Activated CD8-positive, alpha-beta memory T cell treated with anti-CD3 and anti-CD28 coated beads, Interleukin-2, amount 10 ng/mL, durations not matched to agents 7 days and 5 days (primary cell): ENCODE data around the gene ADAM22. TPM values are rescaled to one million over a fixed set of nuclear protein-coding genes. Genes with fewer than 3 reads are reported as not detected.
"Not testable (repeated sequence)": the region's sequence is repeated elsewhere in the genome, so short reads cannot be mapped to it uniquely, and the experiment has no call there.

Experiments
- ATAC-seq: fragments of 150-1000 bp; cut with Tn5 transposase; one replicate; pipeline ENCODE4 v1.10.0; 2021; ENCODE audit warnings: moderate library complexity
- CTCF ChIA-PET: fragments of 350-600 bp; sonication (Branson Sonifier 250); formaldehyde crosslinking; loops from one replicate; lab custom pipeline; 2021; ENCODE audit warnings: antibody characterized with exemption; lab: Charles Lee
- DNase-seq: peaks from one replicate; pipeline ENCODE4 v3.0.0-alpha.2; 2020
- H3K27ac Mint-ChIP-seq: one replicate; pipeline ENCODE4 v1.8.0; 2021; ENCODE audit warnings: mild to moderate bottlenecking, mixed read lengths
- H3K27me3 Mint-ChIP-seq: one replicate; pipeline ENCODE4 v1.8.0; 2021; ENCODE audit warnings: mixed read lengths
- H3K36me3 Mint-ChIP-seq: one replicate; pipeline ENCODE4 v1.8.0; 2021; ENCODE audit warnings: mild to moderate bottlenecking, mixed read lengths
- H3K4me1 Mint-ChIP-seq: one replicate; pipeline ENCODE4 v1.8.0; 2021; ENCODE audit warnings: mixed read lengths
- H3K4me3 Mint-ChIP-seq: one replicate; pipeline ENCODE4 v1.8.0; 2021; ENCODE audit warnings: mild to moderate bottlenecking, moderate library complexity, mixed read lengths
- H3K9me3 Mint-ChIP-seq: one replicate; pipeline ENCODE4 v1.8.0; 2022; ENCODE audit warnings: low read depth, mixed read lengths
- total RNA-seq, 2 experiments: library from RNA; stranded (reverse); gene quantifications; one replicate each; pipeline ENCODE4 v1.2.3, GENCODE V29; 2021

ADAM22 gene
- total RNA-seq, 2 experiments from 2014 or later, result 5.2 to 5.8 TPM

DNA sequence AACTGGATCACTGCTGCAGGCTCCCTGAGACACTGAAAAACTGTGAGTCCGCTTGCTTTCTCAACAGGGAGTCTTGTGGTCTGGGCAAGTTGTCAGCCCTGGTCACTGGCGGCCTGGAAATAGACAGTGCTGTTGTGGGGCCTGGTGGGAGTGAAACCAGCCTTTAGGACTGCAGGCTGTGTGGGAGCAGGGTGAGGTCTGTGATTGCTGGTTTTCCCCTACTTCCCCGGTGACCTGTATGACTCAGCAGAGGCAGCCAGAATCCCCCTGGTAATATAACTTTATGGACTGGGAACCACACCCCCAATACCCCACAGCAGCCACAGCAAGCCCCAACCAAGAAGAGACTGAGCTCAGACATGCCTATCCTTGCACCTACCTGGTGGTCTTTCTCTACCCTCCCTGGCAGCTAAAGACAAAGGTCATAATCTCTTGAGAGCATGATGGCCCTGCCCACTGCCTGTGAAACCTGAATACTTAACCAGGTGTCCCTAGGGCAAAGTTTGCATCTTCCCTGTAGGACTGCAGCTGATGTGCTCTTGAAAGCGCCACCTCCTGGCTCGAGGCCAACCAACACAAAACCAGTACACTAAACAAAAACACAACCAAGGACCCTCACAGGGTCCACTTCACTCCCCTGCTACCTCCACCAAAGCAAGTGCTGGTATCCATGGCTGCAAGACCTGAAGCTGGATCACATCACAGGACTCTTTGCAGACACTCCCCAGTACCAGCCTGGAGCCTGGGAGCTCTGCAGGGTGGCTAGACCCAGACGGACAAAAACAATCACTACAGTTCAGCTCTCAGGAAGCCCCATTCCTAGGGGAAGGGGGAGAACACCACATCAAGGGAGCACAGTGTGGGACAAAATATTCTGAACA, 7.2 kb upstream of the ADAM22 start:
- H3K4me1 Mint-ChIP-seq, result peaks cover 9% of the 10 kb centered on the region
- H3K36me3 Mint-ChIP-seq, result no peaks in the 10 kb centered on the region
- H3K27me3 Mint-ChIP-seq, result peaks cover 14% of the 10 kb centered on the region
- ATAC-seq (peak; percentile 42), DNase-seq (peak; percentile 46)
- CTCF ChIA-PET, result interaction anchor here (0.8 to 1.5 kb wide), 2 partner anchors 15 to 35 kb away, joined by 3 to 4 read pairs; no protein-coding TSS in a partner anchor
- no peak overlapping the region for H3K4me3 Mint-ChIP-seq
- no peak overlapping the region for H3K27ac Mint-ChIP-seq
- no peaks in the 10 kb centered on the region for H3K9me3 Mint-ChIP-seq

DNA sequence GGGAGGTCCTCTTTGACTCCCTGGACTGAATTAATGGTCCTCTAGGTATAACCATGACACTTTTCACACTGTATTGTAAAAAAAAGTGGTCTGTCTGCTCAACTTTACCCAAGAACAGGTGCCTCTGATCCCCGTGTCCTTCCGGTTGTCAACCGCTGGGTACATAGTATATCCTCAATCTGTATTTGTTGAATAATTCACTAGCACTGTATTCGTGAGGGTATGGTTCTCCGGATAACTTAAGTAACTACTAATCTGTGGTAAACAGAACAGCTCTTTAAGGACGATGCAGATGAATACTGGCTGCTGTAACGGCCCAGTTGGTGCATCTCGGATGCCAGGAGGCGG, 472 bp upstream of the ADAM22 start:
- CTCF ChIA-PET, result interaction anchor here (0.7 to 2.3 kb wide), 4 partner anchors 10 to 344 kb away, joined by 3 to 10 read pairs (median 4); no protein-coding TSS in a partner anchor
- no peak for DNase-seq
- Mint-ChIP-seq H3K27me3 (peaks cover 14% of the 10 kb centered on the region), H3K9me3 (no peaks in the 10 kb centered on the region), H3K36me3 (peaks cover 3% of the 10 kb centered on the region), H3K4me1 (peaks cover 14% of the 10 kb centered on the region), H3K27ac (peak overlapping the region; percentile 74), H3K4me3 (peak overlapping the region; percentile 83)
- ATAC-seq, result no peak

DNA sequence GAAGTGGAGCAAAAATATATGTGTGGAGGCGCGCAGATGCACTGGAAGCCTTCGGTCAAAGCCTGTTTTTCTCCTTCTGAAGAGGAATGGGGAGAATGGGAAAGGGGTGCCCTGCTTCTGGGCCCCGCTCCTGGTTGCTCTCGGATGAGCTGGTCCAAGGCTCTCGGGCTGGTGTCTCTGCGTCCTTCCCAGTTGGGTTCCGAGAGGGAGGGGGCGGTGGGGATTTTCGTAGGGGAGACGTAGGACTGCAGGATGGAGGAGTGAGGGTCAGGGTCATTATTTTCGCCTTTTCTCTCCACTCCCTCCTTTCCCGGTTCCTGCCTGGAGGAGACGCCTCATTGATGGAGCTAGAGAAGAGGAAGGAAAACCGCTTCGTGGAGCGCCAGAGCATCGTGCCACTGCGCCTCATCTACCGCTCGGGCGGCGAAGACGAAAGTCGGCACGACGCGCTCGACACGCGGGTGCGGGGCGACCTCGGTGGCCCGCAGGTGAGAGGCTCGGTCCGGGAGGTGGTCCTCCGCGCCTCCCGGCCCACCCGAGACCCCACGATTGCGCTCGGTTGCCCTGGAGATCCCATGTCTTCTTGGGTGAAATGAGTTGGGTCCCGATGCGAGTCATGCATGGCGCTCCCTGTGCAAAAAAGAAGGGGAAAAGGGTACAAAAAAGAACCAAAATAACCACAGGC, 790 bp downstream of the ADAM22 start:
- Mint-ChIP-seq H3K9me3 (no peaks in the 10 kb centered on the region), H3K4me3 (peak overlapping the region; percentile 83), H3K4me1 (peaks cover 14% of the 10 kb centered on the region), H3K27ac (peak overlapping the region; percentile 74), H3K36me3 (peaks cover 7% of the 10 kb centered on the region), H3K27me3 (peaks cover 9% of the 10 kb centered on the region)
- DNase-seq (peak; percentile 48), ATAC-seq (peak; percentile 2)
- CTCF ChIA-PET, result interaction anchor here (2.3 kb wide), 1 partner anchor 9 kb away, joined by 10 read pairs; no protein-coding TSS in a partner anchor

DNA sequence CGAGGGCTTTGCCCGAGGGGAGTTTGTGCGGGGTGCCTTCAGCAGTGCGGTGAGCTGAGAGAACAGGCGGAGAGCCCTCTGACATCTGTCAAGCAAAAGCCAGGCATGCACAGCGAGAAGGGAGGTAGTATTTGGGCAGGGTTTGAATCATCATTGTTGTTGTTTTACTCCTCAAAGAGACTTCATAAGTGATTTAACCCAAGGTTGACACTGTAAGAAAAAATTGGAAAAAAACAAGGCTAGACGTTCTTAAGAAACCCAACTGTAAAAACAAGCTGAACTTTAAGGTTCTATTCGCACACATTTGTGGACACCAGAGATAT, 1.3 kb downstream of the ADAM22 start:
- H3K36me3 Mint-ChIP-seq, result peaks cover 7% of the 10 kb centered on the region
- H3K4me3 Mint-ChIP-seq, result peak overlapping the region; percentile 83
- ATAC-seq, result no peak
- no peaks in the 10 kb centered on the region for H3K9me3 Mint-ChIP-seq
- CTCF ChIA-PET, result no interaction called here
- peaks cover 4% of the 10 kb centered on the region for H3K27me3 Mint-ChIP-seq
- H3K4me1 Mint-ChIP-seq, result peaks cover 14% of the 10 kb centered on the region
- no peak for DNase-seq
- H3K27ac Mint-ChIP-seq, result no peak overlapping the region

DNA sequence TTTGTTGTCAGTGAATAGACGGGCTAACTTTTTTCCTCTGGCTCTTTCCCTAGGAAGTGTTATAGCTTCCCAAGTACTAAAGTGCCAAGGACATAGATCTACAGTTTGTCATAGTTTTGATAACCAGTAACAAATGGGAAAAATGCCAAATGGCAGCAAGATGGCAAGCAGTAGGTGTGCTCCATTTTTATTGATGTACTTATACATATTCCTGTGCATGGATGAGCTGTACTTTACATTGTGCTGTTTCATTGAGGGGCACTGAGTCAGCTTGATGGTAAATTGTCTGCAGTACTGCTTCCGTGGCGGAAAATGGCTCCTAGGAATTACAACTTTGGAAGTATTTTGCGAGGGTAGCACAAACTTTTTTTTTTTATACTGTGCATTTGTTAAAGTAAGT, 7.1 kb downstream of the ADAM22 start:
- Mint-ChIP-seq H3K4me3 (no peak overlapping the region), H3K27me3 (no peaks in the 10 kb centered on the region), H3K9me3 (no peaks in the 10 kb centered on the region), H3K36me3 (peaks cover 7% of the 10 kb centered on the region), H3K4me1 (no peaks in the 10 kb centered on the region), H3K27ac (no peak overlapping the region)
- no peak for ATAC-seq
- CTCF ChIA-PET, result no interaction called here
- no peak for DNase-seq

DNA sequence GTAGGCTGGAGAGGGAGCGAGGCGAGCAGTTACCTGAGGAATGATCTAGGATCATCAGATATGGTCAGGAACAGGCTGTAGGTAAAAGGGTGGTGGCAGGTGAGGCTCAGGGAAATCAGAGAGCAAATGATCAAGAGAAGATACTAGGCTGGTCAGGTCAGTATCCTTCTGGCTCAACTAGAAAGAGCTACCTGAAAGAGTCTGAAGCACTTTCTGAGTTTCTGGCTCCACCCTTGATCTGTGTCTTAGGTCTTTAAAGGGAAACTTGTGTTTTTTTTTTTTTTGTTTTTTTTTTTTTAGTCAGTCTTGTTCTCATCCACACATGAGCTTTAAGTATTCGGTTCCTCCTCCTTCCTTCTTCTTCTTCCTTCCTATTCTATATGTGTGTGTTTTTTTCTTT, 10.5 kb downstream of the ADAM22 start:
- Mint-ChIP-seq H3K9me3 (no peaks in the 10 kb centered on the region), H3K27me3 (no peaks in the 10 kb centered on the region), H3K4me1 (no peaks in the 10 kb centered on the region), H3K4me3 (no peak overlapping the region), H3K27ac (no peak overlapping the region), H3K36me3 (no peaks in the 10 kb centered on the region)
- no peak for DNase-seq
- CTCF ChIA-PET, result interaction anchor here (0.9 to 3.1 kb wide), 2 partner anchors 11 to 13 kb away, joined by 3 to 10 read pairs; partner anchors contain the start of gene ADAM22
- ATAC-seq, result no peak

DNA sequence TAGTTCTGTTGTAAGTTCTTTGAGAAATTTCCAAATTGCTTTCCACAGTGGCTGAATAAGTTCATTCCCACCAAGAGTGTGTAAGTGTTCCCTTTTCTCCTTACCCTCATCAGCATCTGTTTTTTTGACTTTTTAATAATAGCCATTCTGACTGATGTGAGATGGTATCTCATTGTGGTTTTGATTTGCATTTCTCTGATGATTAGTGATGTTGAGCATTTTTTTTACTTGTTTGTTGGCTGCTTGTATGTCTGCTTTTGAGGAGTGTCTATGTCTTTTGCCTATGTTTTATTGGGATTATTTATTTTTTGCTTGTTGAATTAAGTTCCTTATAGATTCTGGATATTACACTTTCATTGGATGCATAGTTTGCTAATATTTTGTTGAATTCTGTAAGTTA, 11.9 kb downstream of the ADAM22 start:
- CTCF ChIA-PET, H3K9me3 Mint-ChIP-seq, H3K4me3 Mint-ChIP-seq, H3K4me1 Mint-ChIP-seq, ATAC-seq, H3K27me3 Mint-ChIP-seq, H3K36me3 Mint-ChIP-seq, DNase-seq, H3K27ac Mint-ChIP-seq: not testable (repeated sequence)

DNA sequence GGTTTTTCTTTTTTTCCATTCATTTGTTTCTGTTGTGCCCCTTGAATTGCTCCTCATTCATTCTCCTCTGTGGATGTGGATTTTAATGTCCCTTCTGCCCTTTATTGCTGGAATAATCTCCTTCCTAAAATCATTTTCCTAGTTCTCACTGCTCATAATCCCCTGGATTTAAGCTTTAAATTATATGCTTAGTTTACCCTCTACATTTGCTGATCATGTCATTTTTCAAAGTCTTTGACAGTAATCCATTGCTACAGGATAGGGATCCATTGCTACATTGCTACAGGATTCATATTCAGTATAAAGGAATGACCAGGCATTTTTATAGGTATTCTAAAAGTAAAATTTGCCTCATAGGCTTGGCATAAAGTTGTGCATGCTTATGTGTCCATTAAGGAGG, 14.3 kb downstream of the ADAM22 start:
- Mint-ChIP-seq H3K27ac (no peak overlapping the region), H3K4me1 (no peaks in the 10 kb centered on the region), H3K9me3 (no peaks in the 10 kb centered on the region), H3K27me3 (no peaks in the 10 kb centered on the region), H3K36me3 (no peaks in the 10 kb centered on the region), H3K4me3 (no peak overlapping the region)
- CTCF ChIA-PET, result no interaction called here
- DNase-seq, result no peak
- ATAC-seq, result no peak

DNA sequence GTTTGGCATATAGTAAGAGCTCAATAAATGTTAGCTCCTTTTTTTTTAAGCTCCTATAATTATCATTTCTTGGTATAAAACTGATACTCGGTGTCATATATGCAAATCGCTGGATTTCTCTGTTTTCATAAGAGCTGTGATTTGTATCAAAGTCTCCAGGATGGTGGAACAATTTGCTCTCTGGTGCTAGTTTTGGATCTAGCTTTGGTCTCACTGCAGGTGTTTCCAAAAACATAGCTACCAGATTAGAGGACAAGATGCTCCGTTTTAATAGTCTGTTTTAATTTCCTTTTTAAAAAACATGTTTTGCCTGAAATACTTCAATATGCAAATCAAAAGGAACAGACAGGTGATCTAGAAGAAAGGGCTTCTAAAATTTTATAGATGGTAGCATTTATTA, 25.3 kb downstream of the ADAM22 start:
- no peaks in the 10 kb centered on the region for H3K27me3 Mint-ChIP-seq
- H3K36me3 Mint-ChIP-seq, result peaks cover 1% of the 10 kb centered on the region
- DNase-seq (no peak), ATAC-seq (no peak)
- no peak overlapping the region for H3K27ac Mint-ChIP-seq
- CTCF ChIA-PET, result no interaction called here
- H3K4me1 Mint-ChIP-seq, result no peaks in the 10 kb centered on the region
- H3K4me3 Mint-ChIP-seq, result no peak overlapping the region
- no peaks in the 10 kb centered on the region for H3K9me3 Mint-ChIP-seq

DNA sequence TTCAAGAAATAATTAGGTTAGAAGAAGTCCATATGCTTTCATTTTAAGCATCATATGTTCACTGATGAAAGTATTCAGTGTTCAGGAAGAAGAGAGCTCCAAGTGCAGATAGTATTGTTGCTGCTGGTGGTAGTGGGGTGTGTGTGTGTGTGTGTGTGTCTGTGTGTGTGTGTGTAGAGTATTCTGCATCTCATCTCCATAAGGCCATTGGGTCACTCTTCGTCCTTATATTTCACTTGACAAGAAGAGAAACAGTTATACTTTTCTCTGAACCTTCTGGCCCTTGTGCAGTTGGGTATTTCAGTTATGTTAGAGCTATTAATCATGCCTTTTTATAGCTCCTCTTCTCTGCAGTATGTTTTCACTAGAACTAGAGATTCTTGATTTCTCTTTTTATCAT, 26.2 kb downstream of the ADAM22 start:
- ATAC-seq (no peak), DNase-seq (no peak)
- H3K9me3 Mint-ChIP-seq, result no peaks in the 10 kb centered on the region
- CTCF ChIA-PET, result no interaction called here
- no peaks in the 10 kb centered on the region for H3K4me1 Mint-ChIP-seq
- H3K36me3 Mint-ChIP-seq, result peaks cover 1% of the 10 kb centered on the region
- H3K27me3 Mint-ChIP-seq, result no peaks in the 10 kb centered on the region
- H3K4me3 Mint-ChIP-seq, result no peak overlapping the region
- no peak overlapping the region for H3K27ac Mint-ChIP-seq

DNA sequence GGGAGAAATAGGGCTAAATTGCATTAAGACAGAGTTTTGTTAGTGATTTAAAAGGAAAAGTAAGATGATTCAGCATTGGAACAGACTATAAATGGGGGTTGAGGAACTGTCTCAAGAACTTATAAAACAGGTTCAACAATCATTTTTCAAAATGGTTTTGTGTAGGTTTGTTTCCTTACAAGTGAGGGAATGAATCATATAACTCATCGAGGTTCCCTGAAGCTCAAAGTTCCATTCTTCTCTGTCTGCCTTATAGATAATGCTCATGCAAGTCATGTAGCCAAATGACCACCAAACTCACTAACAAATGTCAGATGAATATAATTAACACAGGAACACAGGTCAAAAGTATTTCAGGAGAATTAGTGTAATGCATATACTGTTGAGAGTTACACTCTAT, 27.7 kb downstream of the ADAM22 start:
- H3K9me3 Mint-ChIP-seq, result no peaks in the 10 kb centered on the region
- CTCF ChIA-PET, result interaction anchor here (0.7 kb wide), 1 partner anchor 35 kb away, joined by 3 read pairs; no protein-coding TSS in a partner anchor
- peaks cover 6% of the 10 kb centered on the region for H3K36me3 Mint-ChIP-seq
- no peak overlapping the region for H3K4me3 Mint-ChIP-seq
- DNase-seq (no peak), ATAC-seq (no peak)
- no peak overlapping the region for H3K27ac Mint-ChIP-seq
- no peaks in the 10 kb centered on the region for H3K4me1 Mint-ChIP-seq
- no peaks in the 10 kb centered on the region for H3K27me3 Mint-ChIP-seq

DNA sequence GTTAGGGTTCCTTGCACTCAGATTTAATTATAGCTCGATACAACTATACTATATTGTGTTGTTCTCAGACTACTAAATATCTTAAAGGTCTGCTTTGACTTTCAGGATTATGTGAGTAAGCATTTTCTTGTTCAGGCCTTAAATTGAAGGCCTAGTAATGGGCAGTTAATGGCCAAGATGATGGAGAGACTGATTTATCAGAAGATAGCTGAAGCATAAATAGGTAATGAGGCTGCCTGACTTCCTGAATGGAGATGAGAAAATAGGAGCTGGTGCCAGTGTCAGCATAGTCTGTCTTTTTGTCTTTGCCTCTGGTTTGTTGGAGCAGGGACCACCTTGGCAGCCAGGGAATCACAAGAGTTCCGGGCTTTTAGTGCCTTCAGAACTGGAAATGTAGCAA, 32.2 kb downstream of the ADAM22 start:
- CTCF ChIA-PET, result no interaction called here
- Mint-ChIP-seq H3K27me3 (no peaks in the 10 kb centered on the region), H3K4me1 (no peaks in the 10 kb centered on the region), H3K36me3 (peaks cover 5% of the 10 kb centered on the region), H3K4me3 (no peak overlapping the region), H3K9me3 (no peaks in the 10 kb centered on the region), H3K27ac (no peak overlapping the region)
- no peak for ATAC-seq
- no peak for DNase-seq

DNA sequence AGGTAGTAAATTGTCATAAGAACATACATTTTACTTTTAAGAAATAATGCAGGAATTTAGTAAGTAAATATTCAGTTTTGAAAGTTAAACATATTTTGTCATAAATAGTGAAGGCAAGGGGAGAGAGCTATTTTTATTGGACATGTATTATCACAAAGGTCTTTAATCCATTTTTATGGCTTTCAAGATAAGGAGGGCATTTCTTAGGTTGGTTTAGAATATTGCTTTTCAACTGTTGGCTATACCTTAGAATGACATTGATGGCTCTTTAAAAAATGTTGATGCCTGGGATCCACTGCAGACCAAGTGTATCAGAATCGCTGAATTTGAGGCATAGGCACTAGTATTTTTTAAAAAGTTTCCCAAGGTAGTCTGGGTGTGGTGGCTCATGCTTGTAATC, 34.0 kb downstream of the ADAM22 start:
- Mint-ChIP-seq H3K9me3 (no peaks in the 10 kb centered on the region), H3K4me1 (no peaks in the 10 kb centered on the region), H3K4me3 (no peak overlapping the region), H3K27me3 (no peaks in the 10 kb centered on the region), H3K27ac (no peak overlapping the region), H3K36me3 (peaks cover 7% of the 10 kb centered on the region)
- no peak for DNase-seq
- CTCF ChIA-PET, result no interaction called here
- ATAC-seq, result no peak

DNA sequence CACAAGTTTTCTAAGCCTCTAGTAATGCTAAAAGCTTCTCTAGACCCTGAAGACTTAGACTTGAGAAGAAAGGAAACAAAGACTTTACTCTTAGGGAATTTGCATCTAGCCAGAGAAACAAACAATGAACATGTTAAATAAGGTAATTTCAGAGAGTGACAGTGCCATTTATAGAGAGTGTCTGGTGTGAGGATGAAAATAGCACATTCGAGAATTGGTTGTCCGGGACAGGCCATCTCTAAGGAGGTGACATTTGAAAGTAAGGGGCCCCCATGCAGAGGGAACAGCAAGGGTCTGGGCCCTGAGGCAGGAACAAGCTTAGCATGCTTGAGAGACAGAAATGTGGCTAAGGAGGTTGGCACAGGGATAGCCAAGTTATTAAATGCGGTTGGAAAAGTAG, 48.1 kb downstream of the ADAM22 start:
- no peaks in the 10 kb centered on the region for H3K9me3 Mint-ChIP-seq
- CTCF ChIA-PET, result no interaction called here

More for the DNA sequence above, 48.1 kb downstream of the ADAM22 start:
- Mint-ChIP-seq H3K4me1 (no peaks in the 10 kb centered on the region), H3K4me3 (no peak overlapping the region), H3K27ac (no peak overlapping the region), H3K36me3 (peaks cover 3% of the 10 kb centered on the region), H3K27me3 (no peaks in the 10 kb centered on the region)
- DNase-seq (no peak), ATAC-seq (no peak)
